ENCODE results near the gene MIB1. TPM values are rescaled to one million over a fixed set of nuclear protein-coding genes. Genes with fewer than 3 reads are reported as not detected.

The MIB1 gene
- total RNA-seq, 1 experiment from 2014 or later, result 70.5 TPM

DNA sequence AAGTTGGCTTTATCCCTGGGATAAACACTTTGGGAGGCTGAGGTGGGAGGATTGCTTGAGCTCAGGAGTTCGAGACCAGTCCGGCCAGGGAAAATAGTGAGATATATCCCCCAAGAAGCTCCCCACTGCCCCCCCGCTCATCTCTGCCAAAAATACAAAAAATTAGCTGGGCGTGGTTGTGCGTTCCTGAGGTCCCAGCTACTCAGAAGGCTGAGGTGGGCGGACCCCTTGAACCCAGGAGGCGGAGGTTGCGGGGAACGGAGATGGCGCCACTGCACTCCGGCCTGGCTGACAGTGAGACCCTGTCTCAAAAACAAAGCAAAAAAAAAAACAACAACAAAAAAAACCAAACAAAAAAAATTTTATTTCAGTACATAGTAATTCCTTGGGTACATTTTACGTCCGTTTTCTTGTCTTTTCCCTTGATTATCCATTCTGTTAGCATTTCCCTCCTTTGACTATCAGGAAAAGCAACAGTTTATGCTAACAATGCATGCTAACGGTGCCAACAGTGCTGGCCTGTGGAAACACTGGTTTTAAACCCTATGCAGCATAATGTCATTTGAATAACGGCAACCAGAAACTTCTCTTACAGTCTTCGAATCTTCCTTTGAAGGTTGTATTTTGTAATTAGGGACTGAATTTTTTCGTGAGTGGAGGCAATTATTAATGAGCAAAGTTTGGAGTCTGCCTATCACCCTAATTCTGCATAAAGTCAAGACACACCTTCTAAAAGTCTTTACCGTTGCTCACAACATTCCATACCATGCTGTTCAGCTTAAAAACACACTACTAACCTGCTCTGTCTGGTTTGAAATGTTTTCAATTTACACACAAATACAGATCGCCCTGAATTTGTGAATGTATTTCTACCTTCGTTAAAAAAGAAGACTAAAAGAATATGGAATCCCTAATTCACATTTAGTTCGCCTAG lies 721 bp upstream of the MIB1 start:
- H3K27ac ChIP-seq (ENCODE audit: low read depth, low read length, poor library complexity, severe bottlenecking), result peak overlapping the region; percentile 99
- intact Hi-C loops (cut with micrococcal nuclease; ENCODE audit: unreplicated experiment), result loop anchor here (10.0 kb wide), 1 partner anchor 125 kb away; the partner anchor contains the start of gene SNRPD1
- TF ChIP-seq EZH2 (IDR thresholded peaks at IDR 0.05; ENCODE audit: borderline replicate concordance, low read depth, low read length, poor library complexity, severe bottlenecking), result no peak
- TF ChIP-seq, protein P1, sequence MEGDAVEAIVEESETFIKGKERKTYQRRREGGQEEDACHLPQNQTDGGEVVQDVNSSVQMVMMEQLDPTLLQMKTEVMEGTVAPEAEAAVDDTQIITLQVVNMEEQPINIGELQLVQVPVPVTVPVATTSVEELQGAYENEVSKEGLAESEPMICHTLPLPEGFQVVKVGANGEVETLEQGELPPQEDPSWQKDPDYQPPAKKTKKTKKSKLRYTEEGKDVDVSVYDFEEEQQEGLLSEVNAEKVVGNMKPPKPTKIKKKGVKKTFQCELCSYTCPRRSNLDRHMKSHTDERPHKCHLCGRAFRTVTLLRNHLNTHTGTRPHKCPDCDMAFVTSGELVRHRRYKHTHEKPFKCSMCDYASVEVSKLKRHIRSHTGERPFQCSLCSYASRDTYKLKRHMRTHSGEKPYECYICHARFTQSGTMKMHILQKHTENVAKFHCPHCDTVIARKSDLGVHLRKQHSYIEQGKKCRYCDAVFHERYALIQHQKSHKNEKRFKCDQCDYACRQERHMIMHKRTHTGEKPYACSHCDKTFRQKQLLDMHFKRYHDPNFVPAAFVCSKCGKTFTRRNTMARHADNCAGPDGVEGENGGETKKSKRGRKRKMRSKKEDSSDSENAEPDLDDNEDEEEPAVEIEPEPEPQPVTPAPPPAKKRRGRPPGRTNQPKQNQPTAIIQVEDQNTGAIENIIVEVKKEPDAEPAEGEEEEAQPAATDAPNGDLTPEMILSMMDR (conservative IDR thresholded peaks at IDR 0.05; ENCODE audit: low read depth, low read length), result no peak
- peak; percentile 35 for DNase-seq (ENCODE audit: low spot score)
- CTCF ChIA-PET, result interaction anchor here (0.5 to 1.1 kb wide), 3 partner anchors 139 to 512 kb away, joined by 4 to 8 read pairs (median 6); no protein-coding TSS in a partner anchor
- no peaks in the 10 kb centered on the region for H3K36me3 ChIP-seq (ENCODE audit: insufficient read depth, low read length, poor library complexity, severe bottlenecking)
- POLR2A ChIA-PET (ENCODE audit: low non-redundant PET), result interaction anchor here (0.6 kb wide), 1 partner anchor 605 kb away, joined by 4 read pairs; no protein-coding TSS in a partner anchor
- BruUV-seq (replicated peaks), result TSS peak; percentile 85
- H3K4me1 ChIP-seq (ENCODE audit: insufficient read depth, low read length, poor library complexity, severe bottlenecking), result peaks cover 15% of the 10 kb centered on the region
- no peaks in the 10 kb centered on the region for H3K27me3 ChIP-seq (replicated peaks; ENCODE audit: insufficient read depth, low read depth, low read length, poor library complexity)
- no peaks in the 10 kb centered on the region for H3K9me3 ChIP-seq (ENCODE audit: low read depth, low read length, poor library complexity, severe bottlenecking)
- H3K4me3 ChIP-seq (ENCODE audit: low read depth, low read length, poor library complexity, severe bottlenecking), result peak overlapping the region; percentile 92

DNA sequence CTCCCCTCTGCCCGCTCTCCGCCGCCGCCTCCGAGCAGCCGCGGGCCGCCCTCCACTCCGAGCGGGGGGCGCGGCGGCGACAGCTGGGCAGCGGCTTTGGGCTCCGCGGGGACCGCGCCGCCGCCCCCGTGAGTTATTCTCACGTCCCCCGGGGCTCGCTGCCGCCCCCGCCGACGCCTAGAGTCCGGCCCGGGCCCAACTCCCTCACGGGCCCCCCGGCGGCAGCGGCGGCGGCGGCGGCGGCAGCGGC lies 645 bp downstream of the MIB1 start:
- CTCF ChIA-PET, result interaction anchor here (0.6 kb wide), 1 partner anchor 35 kb away, joined by 5 read pairs; no protein-coding TSS in a partner anchor
- intact Hi-C loops (cut with micrococcal nuclease; ENCODE audit: unreplicated experiment), result loop anchor here (10.0 kb wide), 1 partner anchor 126 kb away; the partner anchor contains the start of gene SNRPD1
- BruUV-seq (replicated peaks), result no TSS peak
- no peaks in the 10 kb centered on the region for H3K27me3 ChIP-seq (replicated peaks; ENCODE audit: insufficient read depth, low read depth, low read length, poor library complexity)
- no peaks in the 10 kb centered on the region for H3K36me3 ChIP-seq (ENCODE audit: insufficient read depth, low read length, poor library complexity, severe bottlenecking)
- DNase-seq (ENCODE audit: low spot score), result no peak
- TF ChIP-seq, protein P1 (conservative IDR thresholded peaks at IDR 0.05; ENCODE audit: low read depth, low read length), result no peak
- TF ChIP-seq EZH2 (IDR thresholded peaks at IDR 0.05; ENCODE audit: borderline replicate concordance, low read depth, low read length, poor library complexity, severe bottlenecking), result no peak
- H3K9me3 ChIP-seq (ENCODE audit: low read depth, low read length, poor library complexity, severe bottlenecking), result no peaks in the 10 kb centered on the region
- peak overlapping the region; percentile 92 for H3K4me3 ChIP-seq (ENCODE audit: low read depth, low read length, poor library complexity, severe bottlenecking)
- peak overlapping the region; percentile 99 for H3K27ac ChIP-seq (ENCODE audit: low read depth, low read length, poor library complexity, severe bottlenecking)
- POLR2A ChIA-PET (ENCODE audit: low non-redundant PET), result no interaction called here
- peaks cover 21% of the 10 kb centered on the region for H3K4me1 ChIP-seq (ENCODE audit: insufficient read depth, low read length, poor library complexity, severe bottlenecking)

DNA sequence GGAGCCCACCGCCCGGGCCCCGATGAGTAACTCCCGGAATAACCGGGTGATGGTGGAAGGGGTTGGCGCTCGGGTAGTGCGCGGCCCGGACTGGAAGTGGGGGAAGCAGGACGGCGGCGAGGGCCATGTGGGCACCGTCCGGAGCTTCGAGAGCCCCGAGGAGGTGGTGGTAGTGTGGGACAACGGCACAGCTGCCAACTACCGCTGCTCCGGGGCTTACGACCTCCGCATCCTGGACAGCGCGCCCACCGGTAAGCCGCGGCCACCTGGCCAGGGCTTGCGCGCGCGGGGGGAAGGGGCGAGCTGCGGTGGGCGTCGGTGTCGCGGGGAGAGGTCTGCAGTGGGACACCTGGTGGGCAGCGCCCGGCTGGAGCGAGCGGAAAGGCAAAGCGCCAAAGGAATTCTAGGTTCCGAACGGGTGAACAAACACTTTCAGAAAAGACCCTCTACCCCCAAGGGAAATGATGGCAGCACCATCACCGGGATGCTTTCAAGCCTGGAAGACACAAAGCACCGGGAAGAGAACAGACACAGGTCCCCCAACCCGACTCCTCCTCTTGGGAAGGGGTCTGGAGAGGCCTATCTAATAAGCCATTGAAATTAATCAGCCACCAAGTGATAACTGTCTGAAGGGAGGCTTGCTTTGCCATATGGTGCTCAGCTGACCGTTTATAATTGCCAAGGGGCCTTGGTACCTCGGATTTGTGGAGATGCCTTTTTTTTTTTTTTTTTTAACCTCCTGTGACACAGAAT lies 1.1 kb downstream of the MIB1 start:
- CTCF ChIA-PET, result interaction anchor here (0.6 kb wide), 2 partner anchors 14 to 35 kb away, joined by 5 read pairs; no protein-coding TSS in a partner anchor
- H3K27me3 ChIP-seq (replicated peaks; ENCODE audit: insufficient read depth, low read depth, low read length, poor library complexity), result no peaks in the 10 kb centered on the region
- intact Hi-C loops (cut with micrococcal nuclease; ENCODE audit: unreplicated experiment), result loop anchor here (10.0 kb wide), 1 partner anchor 127 kb away; the partner anchor contains the start of gene SNRPD1
- TF ChIP-seq EZH2 (IDR thresholded peaks at IDR 0.05; ENCODE audit: borderline replicate concordance, low read depth, low read length, poor library complexity, severe bottlenecking), result no peak
- TF ChIP-seq, protein P1 (conservative IDR thresholded peaks at IDR 0.05; ENCODE audit: low read depth, low read length), result no peak
- BruUV-seq (replicated peaks), result TSS peak; percentile 23
- H3K36me3 ChIP-seq (ENCODE audit: insufficient read depth, low read length, poor library complexity, severe bottlenecking), result no peaks in the 10 kb centered on the region
- peak overlapping the region; percentile 92 for H3K4me3 ChIP-seq (ENCODE audit: low read depth, low read length, poor library complexity, severe bottlenecking)
- H3K27ac ChIP-seq (ENCODE audit: low read depth, low read length, poor library complexity, severe bottlenecking), result peak overlapping the region; percentile 99
- POLR2A ChIA-PET (ENCODE audit: low non-redundant PET), result interaction anchor here (1.2 kb wide), 1 partner anchor 18 kb away, joined by 3 read pairs; no protein-coding TSS in a partner anchor
- H3K9me3 ChIP-seq (ENCODE audit: low read depth, low read length, poor library complexity, severe bottlenecking), result no peaks in the 10 kb centered on the region
- peaks cover 23% of the 10 kb centered on the region for H3K4me1 ChIP-seq (ENCODE audit: insufficient read depth, low read length, poor library complexity, severe bottlenecking)
- peak; percentile 42 for DNase-seq (ENCODE audit: low spot score)
